ENCODE measurements around the gene DENND1C.

Gene DENND1C

DNA sequence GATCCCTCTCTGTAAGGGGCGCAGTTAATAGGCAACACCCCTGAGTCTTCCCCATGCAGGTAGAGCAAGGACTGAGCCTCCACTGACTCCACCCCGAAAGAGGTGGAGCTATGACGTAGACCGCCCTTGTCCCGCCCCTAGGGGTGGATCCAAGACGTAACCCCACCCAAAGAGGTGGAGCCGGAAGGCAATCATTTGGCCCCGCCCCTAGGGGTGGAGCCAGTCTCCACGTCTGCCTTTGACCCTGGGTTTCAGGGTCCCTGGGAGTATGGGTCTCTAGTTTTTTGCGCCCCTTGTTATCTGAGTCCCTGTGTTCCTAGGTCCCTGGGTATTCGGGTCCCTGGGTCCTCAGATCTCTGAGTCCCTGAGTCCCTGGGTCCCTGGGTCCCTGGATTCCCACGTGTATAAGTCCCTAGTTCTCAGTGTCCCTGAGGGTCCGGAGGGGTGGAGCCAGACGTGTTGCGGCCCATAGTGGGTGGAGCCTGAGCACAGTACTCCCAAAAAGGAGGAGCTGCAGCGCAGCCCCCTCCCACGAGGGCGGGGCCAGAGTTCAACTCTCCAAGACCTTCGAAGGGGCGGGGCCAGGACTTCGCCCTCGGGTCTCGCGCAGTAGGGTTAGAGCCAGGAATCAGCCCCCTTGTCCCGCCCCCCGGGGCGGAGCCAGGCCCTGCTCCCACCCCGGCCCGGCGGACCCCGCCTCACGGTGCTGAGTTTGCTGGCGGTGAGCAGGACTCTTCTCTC is 5.3 kb downstream of the DENND1C start:
- no peak for DNase-seq (ENCODE audit: low read depth)
- no peak overlapping the region for H3K4me3 ChIP-seq (ENCODE audit: low read depth, low read length)
- no peak for TF ChIP-seq CTCF (IDR thresholded peaks at IDR 0.05; ENCODE audit: low read depth, low read length, missing control alignments)

DNA sequence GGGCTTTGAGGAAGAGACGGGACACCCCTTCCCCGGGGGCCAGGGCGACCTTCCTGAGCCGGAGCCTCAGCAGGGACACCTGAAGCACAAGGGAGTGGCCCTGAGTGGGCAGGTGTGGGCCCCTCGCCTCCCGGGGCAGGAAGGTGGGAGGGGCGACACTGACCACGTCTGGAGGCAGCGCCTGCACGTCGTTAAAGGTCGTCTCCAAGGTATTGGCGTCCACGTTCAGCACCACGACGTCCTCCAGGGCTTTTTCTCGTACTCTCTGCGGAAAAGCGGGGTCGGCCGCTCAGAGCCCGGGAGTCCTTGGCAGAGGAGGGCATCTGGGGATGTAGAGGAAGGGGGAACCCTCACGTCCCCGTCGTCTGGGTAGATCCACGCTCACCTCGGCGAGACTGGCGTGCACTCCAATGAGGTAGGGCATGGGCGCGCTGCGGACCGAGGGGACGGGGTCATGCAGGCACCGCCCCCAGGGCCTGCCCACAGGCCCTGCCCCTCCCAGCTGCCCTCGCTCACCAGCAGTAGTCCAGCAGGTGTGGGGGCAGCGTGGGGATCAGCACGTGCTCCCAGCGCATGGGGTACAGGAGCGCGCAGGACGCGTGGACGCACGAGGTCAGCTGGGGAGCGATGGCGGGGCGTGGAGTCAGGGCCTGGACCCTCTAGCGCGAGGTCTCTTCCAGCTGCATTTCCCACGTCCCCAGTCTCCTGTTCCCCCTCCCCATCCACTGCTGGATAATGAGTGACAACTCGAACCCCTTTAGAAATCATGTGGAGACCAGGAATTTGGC is 6.1 kb downstream of the DENND1C start:
- no peak overlapping the region for H3K4me3 ChIP-seq (ENCODE audit: low read depth, low read length)
- no peak for TF ChIP-seq CTCF (IDR thresholded peaks at IDR 0.05; ENCODE audit: low read depth, low read length, missing control alignments)

GRCh38 chr19:6473647-6474046 is 7.9 kb downstream of the DENND1C start:
- DNase-seq (ENCODE audit: low read depth), result no peak
- H3K4me3 ChIP-seq (ENCODE audit: low read depth, low read length), result no peak overlapping the region
- no peak for TF ChIP-seq CTCF (IDR thresholded peaks at IDR 0.05; ENCODE audit: low read depth, low read length, missing control alignments)

More for the DNA sequence above, 6.1 kb downstream of the DENND1C start:
- no peak for DNase-seq (ENCODE audit: low read depth)

DNA sequence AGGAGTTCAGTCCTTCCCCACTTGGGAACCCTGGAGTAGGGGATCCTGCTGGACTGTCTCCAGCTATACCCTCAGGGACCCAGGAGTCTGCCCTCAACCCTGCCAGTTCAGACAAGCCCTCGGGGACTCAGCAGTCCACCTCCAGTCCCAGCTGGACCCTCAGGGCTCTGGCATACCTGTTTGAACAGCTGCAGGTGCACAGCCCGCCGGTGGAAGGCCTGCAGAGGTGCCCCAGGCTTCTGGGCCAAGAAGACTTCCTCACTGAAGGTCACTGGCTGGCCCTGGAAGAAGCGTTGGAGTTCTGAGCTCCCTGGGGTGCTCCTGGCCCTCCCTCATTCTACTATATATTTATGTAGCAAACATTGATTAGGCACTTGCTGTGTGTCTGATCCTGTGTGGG is 8.9 kb downstream of the DENND1C start:
- TF ChIP-seq CTCF (IDR thresholded peaks at IDR 0.05; ENCODE audit: low read depth, low read length, missing control alignments), result no peak
- no peak for DNase-seq (ENCODE audit: low read depth)

DNA sequence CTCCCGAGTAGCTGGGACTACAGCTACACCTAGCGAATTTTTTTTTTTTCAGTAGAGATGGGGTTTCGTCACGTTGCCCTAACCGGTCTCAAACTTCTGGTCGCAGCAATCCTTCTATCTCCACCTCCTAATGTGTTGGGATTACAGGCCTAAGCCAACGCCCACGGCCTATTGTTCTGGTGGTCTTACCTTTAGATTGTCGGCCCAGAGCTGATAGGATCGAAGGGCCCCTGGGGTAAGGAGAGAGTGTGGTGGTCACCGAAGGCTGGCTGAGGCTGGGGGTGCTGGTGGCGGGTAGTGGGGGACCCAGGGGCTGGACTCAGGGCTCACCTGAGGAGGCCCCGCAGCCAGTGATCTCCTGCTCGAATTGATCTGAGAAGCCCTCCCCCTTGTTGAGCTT is 10.5 kb downstream of the DENND1C start:
- DNase-seq (ENCODE audit: low read depth), result no peak
- no peak overlapping the region for H3K4me3 ChIP-seq (ENCODE audit: low read depth, low read length)
- TF ChIP-seq CTCF (IDR thresholded peaks at IDR 0.05; ENCODE audit: low read depth, low read length, missing control alignments), result no peak

More for the DNA sequence above, 8.9 kb downstream of the DENND1C start:
- H3K4me3 ChIP-seq (ENCODE audit: low read depth, low read length), result no peak overlapping the region

DNA sequence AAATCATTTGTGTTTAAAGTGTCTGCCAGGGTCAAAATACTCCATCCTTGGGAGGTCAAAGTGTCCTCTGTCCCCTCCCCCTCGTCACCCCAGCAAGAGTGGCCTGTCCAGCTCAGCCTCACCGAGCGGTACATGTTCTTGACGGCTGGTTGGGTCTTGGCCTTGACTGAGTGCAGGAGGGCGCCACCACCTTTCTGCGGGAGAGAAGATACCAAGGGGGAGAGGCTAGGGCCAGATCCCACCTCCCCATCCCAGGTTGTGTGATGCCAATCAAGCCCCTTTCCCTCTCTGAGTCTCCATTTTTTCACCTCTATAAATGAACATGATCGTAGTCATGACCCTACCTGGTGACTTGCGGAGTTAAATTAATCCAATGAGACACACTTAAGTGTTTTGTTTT is 11.4 kb downstream of the DENND1C start:
- no peak overlapping the region for H3K4me3 ChIP-seq (ENCODE audit: low read depth, low read length)
- no peak for DNase-seq (ENCODE audit: low read depth)
- TF ChIP-seq CTCF (IDR thresholded peaks at IDR 0.05; ENCODE audit: low read depth, low read length, missing control alignments), result no peak

Data from GM12864 (cell line).